Neural progenitor cell (in vitro differentiated cells): Measurements from ENCODE around the gene TUBB2B.

Source experiments
- EZH2 ChIP-seq: fragments of 200-600 bp; sonication (generic); IDR thresholded peaks from 2 replicates; pipeline ENCODE4 v1.6.1; 2017; ENCODE audit warnings: antibody characterized with exemption, mild to moderate bottlenecking, moderate library complexity
- EZH2phosphoT487 ChIP-seq: fragments of 200-600 bp; sonication (generic); IDR thresholded peaks from 2 replicates; pipeline ENCODE4 v1.6.1; 2017; ENCODE audit warnings: antibody characterized with exemption
- TF ChIP-seq, protein P1 (sequence below): fragments of 200-600 bp; sonication (generic); IDR thresholded peaks from 2 replicates; pipeline ENCODE4 v1.5.1; 2017; ENCODE audit warnings: antibody characterized with exemption, mild to moderate bottlenecking

GRCh38 chr6:3277251-3277650 lies 49.8 kb upstream of the TUBB2B start:
- TF ChIP-seq, protein P1, sequence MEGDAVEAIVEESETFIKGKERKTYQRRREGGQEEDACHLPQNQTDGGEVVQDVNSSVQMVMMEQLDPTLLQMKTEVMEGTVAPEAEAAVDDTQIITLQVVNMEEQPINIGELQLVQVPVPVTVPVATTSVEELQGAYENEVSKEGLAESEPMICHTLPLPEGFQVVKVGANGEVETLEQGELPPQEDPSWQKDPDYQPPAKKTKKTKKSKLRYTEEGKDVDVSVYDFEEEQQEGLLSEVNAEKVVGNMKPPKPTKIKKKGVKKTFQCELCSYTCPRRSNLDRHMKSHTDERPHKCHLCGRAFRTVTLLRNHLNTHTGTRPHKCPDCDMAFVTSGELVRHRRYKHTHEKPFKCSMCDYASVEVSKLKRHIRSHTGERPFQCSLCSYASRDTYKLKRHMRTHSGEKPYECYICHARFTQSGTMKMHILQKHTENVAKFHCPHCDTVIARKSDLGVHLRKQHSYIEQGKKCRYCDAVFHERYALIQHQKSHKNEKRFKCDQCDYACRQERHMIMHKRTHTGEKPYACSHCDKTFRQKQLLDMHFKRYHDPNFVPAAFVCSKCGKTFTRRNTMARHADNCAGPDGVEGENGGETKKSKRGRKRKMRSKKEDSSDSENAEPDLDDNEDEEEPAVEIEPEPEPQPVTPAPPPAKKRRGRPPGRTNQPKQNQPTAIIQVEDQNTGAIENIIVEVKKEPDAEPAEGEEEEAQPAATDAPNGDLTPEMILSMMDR = no peak
- TF ChIP-seq EZH2 (no peak), EZH2phosphoT487 (no peak)
